H1 (cell line): ENCODE measurements around the gene LIFR. TPM values are rescaled to one million over a fixed set of nuclear protein-coding genes. Genes with fewer than 3 reads are reported as not detected.

Experiments used
- CTCF ChIA-PET: fragments of 300-600 bp; sonication (Branson Sonifier 250); formaldehyde crosslinking; loops from one replicate; lab custom pipeline; 2021; ENCODE audit not compliant: partially characterized antibody; lab: Charles Lee
- POLR2A ChIA-PET: fragments of 300-600 bp; sonication (Branson Sonifier 250); formaldehyde crosslinking; loops from one replicate; lab custom pipeline; 2021; ENCODE audit warnings: inconsistent platforms; ENCODE audit not compliant: partially characterized antibody; lab: Charles Lee
- DNase-seq, 2 experiments: peaks; one replicate each; pipeline versions ENCODE4 v3.0.0 to v3.0.0-alpha.2; 2010 to 2022; ENCODE audit warnings: low spot score in 2 of 2, low read depth in 1 of 2, mixed read lengths in 1 of 2
- FAIRE-seq: peaks from 2 replicates; lab custom pipeline; 2011; peaks lifted over from hg19 to GRCh38; lab: Jason Lieb, UNC
- H2AFZ ChIP-seq: 2 replicates; pipeline ENCODE4 v1.8.1; 2012; ENCODE audit warnings: low read length, inconsistent platforms
- H2AK5ac ChIP-seq: 2 replicates; pipeline ENCODE4 v1.6.1; 2013; ENCODE audit warnings: low read depth, low read length
- H2BK120ac ChIP-seq: replicated peaks from 2 replicates; pipeline ENCODE3; 2013; ENCODE audit warnings: low read depth, low read length, inconsistent platforms
- H2BK12ac ChIP-seq: 2 replicates; pipeline ENCODE4 v1.6.1; 2013; ENCODE audit warnings: low read depth, low read length
- H2BK15ac ChIP-seq: 2 replicates; pipeline ENCODE4 v1.6.1; 2013; ENCODE audit warnings: low read length
- H2BK20ac ChIP-seq: 2 replicates; pipeline ENCODE4 v1.6.1; 2013; ENCODE audit warnings: low read length
- H2BK5ac ChIP-seq: 2 replicates; pipeline ENCODE4 v1.6.1; 2013; ENCODE audit warnings: low read depth, low read length
- H3K14ac ChIP-seq: 2 replicates; pipeline ENCODE4 v1.6.1; 2013; ENCODE audit warnings: inconsistent platforms; ENCODE audit not compliant: insufficient read length
- H3K18ac ChIP-seq: 2 replicates; pipeline ENCODE4 v1.6.1; 2013; ENCODE audit warnings: low read length; ENCODE audit errors: extremely low read depth
- H3K23ac ChIP-seq: 2 replicates; pipeline ENCODE4 v1.6.1; 2013; ENCODE audit warnings: inconsistent platforms; ENCODE audit not compliant: insufficient read length
- H3K23me2 ChIP-seq: 2 replicates; pipeline ENCODE4 v1.6.1; 2013; ENCODE audit warnings: low read depth, low read length
- H3K27ac ChIP-seq: 2 replicates; pipeline ENCODE4 v1.6.1; 2011; ENCODE audit warnings: low read depth, low read length, inconsistent platforms
- H3K27me3 ChIP-seq, 4 experiments: replicated peaks in 1 of 4; 1 replicate in 1 of 4; 2 replicates in 3 of 4; pipeline versions ENCODE4 v1.6.1 to v1.8.1; 2011 to 2013; ENCODE audit warnings: low read length in 3 of 4, mild to moderate bottlenecking in 3 of 4, inconsistent platforms in 2 of 4, mixed read lengths in 2 of 4, moderate library complexity in 1 of 4; ENCODE audit not compliant: control insufficient read depth in 3 of 4, insufficient read depth in 3 of 4; ENCODE audit errors: extremely low read depth in 1 of 4
- H3K36me3 ChIP-seq, 4 experiments: 2 replicates each; pipeline versions ENCODE4 v1.6.1 to v1.8.1; 2011 to 2013; ENCODE audit warnings: mild to moderate bottlenecking in 4 of 4, low read length in 3 of 4, moderate library complexity in 2 of 4, control low read depth in 1 of 4, inconsistent platforms in 1 of 4; ENCODE audit not compliant: insufficient read depth in 4 of 4, control insufficient read depth in 2 of 4
- H3K4ac ChIP-seq: replicated peaks from 2 replicates; pipeline ENCODE3; 2013; ENCODE audit warnings: low read length, low read depth, mixed read lengths, inconsistent platforms; ENCODE audit not compliant: insufficient read length
- H3K4me1 ChIP-seq, 4 experiments: replicated peaks in 1 of 4; 1 replicate in 1 of 4; 2 replicates in 3 of 4; pipeline versions ENCODE4 v1.6.1 to v1.8.1; 2011 to 2013; ENCODE audit warnings: low read length in 3 of 4, inconsistent platforms in 2 of 4, mixed read lengths in 1 of 4; ENCODE audit not compliant: insufficient read depth in 4 of 4, control insufficient read depth in 3 of 4
- H3K4me2 ChIP-seq, 2 experiments: 2 replicates each; pipeline versions ENCODE4 v1.6.1 to v1.8.1; 2011 to 2013; ENCODE audit warnings: low read depth in 2 of 2, low read length in 2 of 2, control low read depth in 1 of 2, inconsistent platforms in 1 of 2, mild to moderate bottlenecking in 1 of 2; ENCODE audit not compliant: insufficient read depth in 1 of 2
- H3K4me3 ChIP-seq, 4 experiments: fragments of 200-600, 300-600 bp in 1 of 4; sonication (generic), shearing (Covaris generic), sonication (Bioruptor Twin) in 1 of 4; 2 replicates each; pipeline versions ENCODE4 v1.5.1 to v1.8.1; 2011 to 2016; ENCODE audit warnings: low read length in 4 of 4, low read depth in 3 of 4, control low read depth in 2 of 4, inconsistent platforms in 2 of 4, mild to moderate bottlenecking in 2 of 4, mixed read lengths in 1 of 4, moderate library complexity in 1 of 4; ENCODE audit not compliant: insufficient read depth in 2 of 4; ENCODE audit errors: extremely low read depth in 1 of 4
- H3K56ac ChIP-seq: replicated peaks from 2 replicates; pipeline ENCODE3; 2013; ENCODE audit warnings: low read depth, mild to moderate bottlenecking, mixed read lengths, low read length, inconsistent platforms; ENCODE audit not compliant: insufficient read length
- H3K79me1 ChIP-seq: 2 replicates; pipeline ENCODE4 v1.6.1; 2013; ENCODE audit warnings: low read depth, low read length, control low read depth
- H3K79me2 ChIP-seq, 2 experiments: 2 replicates each; pipeline versions ENCODE4 v1.6.1 to v1.8.1; 2012 to 2013; ENCODE audit warnings: low read length in 2 of 2, mild to moderate bottlenecking in 2 of 2, inconsistent platforms in 1 of 2; ENCODE audit not compliant: insufficient read depth in 2 of 2, control insufficient read depth in 1 of 2
- H3K9ac ChIP-seq, 4 experiments: replicated peaks in 1 of 4; 1 replicate in 1 of 4; 2 replicates in 3 of 4; pipeline versions ENCODE4 v1.6.1 to v1.8.1; 2011 to 2013; ENCODE audit warnings: low read depth in 3 of 4, low read length in 3 of 4, control low read depth in 2 of 4, mild to moderate bottlenecking in 2 of 4, moderate library complexity in 2 of 4, inconsistent platforms in 1 of 4; ENCODE audit errors: extremely low read depth in 1 of 4
- H3K9me3 ChIP-seq, 2 experiments: 2 replicates each; pipeline versions ENCODE4 v1.6.1 to v1.8.1; 2012 to 2013; ENCODE audit warnings: mild to moderate bottlenecking in 2 of 2, moderate library complexity in 2 of 2, control low read depth in 1 of 2, inconsistent platforms in 1 of 2, low read depth in 1 of 2, low read length in 1 of 2, mixed read lengths in 1 of 2; ENCODE audit not compliant: insufficient read depth in 2 of 2
- H4K20me1 ChIP-seq, 2 experiments: replicated peaks in 1 of 2; 2 replicates each; pipeline versions ENCODE3 to v1.8.1; 2011 to 2013; ENCODE audit warnings: inconsistent platforms in 2 of 2, low read length in 2 of 2, mild to moderate bottlenecking in 1 of 2; ENCODE audit not compliant: insufficient read depth in 2 of 2, control insufficient read depth in 1 of 2
- H4K5ac ChIP-seq: 2 replicates; pipeline ENCODE4 v1.6.1; 2013; ENCODE audit warnings: low read length, low read depth, mixed read lengths, inconsistent platforms; ENCODE audit not compliant: insufficient read length
- H4K8ac ChIP-seq: 2 replicates; pipeline ENCODE4 v1.8.0; 2013; ENCODE audit warnings: mild to moderate bottlenecking, moderate library complexity, low read length, inconsistent platforms; ENCODE audit not compliant: insufficient read depth; ENCODE audit errors: extremely low read depth
- H4K91ac ChIP-seq: replicated peaks from 2 replicates; pipeline ENCODE3; 2013; ENCODE audit warnings: low read length, mixed read lengths, inconsistent platforms; ENCODE audit not compliant: insufficient read length
- CTBP2 ChIP-seq: IDR thresholded peaks from 2 replicates; pipeline ENCODE4 v1.7.0; 2011; ENCODE audit warnings: borderline replicate concordance, mild to moderate bottlenecking, moderate library complexity, mixed read lengths, low read length; ENCODE audit not compliant: insufficient read depth, insufficient read length
- RXRA ChIP-seq: IDR thresholded peaks from 2 replicates; pipeline ENCODE4 v1.6.1; 2011; ENCODE audit warnings: low read depth, mild to moderate bottlenecking, low read length, moderate library complexity; ENCODE audit not compliant: insufficient read depth
- WGBS, 2 experiments: shearing (Covaris generic) in 1 of 2; methylation state at CpG; one replicate each; pipeline versions ENCODE4 v1.1.6 to v1.1.7; 2013 to 2015; ENCODE audit warnings: low lambda C conversion rate in 2 of 2, mixed read lengths in 2 of 2, inconsistent platforms in 1 of 2, low coverage in 1 of 2, missing lambda C conversion rate in 1 of 2; ENCODE audit not compliant: insufficient replicate concordance in 2 of 2, insufficient coverage in 1 of 2, insufficient read length in 1 of 2; ENCODE audit errors: extremely low coverage in 1 of 2, missing lambda C conversion rate in 1 of 2; 5-methylcytosine and 5-hydroxymethylcytosine counted together
- polyA plus RNA-seq, 7 experiments: library from polyadenylated mRNA; depleted of rRNA in 3 of 7; stranded (reverse) in 5 of 7; unstranded in 2 of 7; fragments of >200 nt in 5 of 7; fragments of 200-250 nt in 2 of 7; gene quantifications; 1 replicate in 5 of 7; 2 replicates in 1 of 7; 4 replicates in 1 of 7; pipeline versions ENCODE4 v1.2.1 to v1.2.3, GENCODE V29; 2011 to 2013; ENCODE audit warnings: missing spikeins in 2 of 7, mixed read lengths in 2 of 7
- total RNA-seq: library from RNA; stranded (reverse); fragmentation: NEBNext Ultra II Directional; extraction: Animal tissue kit (Norgen Biotek cat#: 25700); gene quantifications from 2 replicates; pipeline ENCODE4 v1.2.1, GENCODE V29; 2021

The LIFR gene
- total and polyA plus RNA-seq, 2 of the 8 experiments (the other 6 are each of a cell fraction or from before 2014, with no cell fraction given), result 2.0 to 18.9 TPM

GRCh38 chr5:38573521-38573920, 17.1 kb upstream of the LIFR start:
- no peak for DNase-seq
- H3K4me2 ChIP-seq, result no peak overlapping the region
- no peaks in the 10 kb centered on the region for H3K4me1 ChIP-seq
- no peaks in the 10 kb centered on the region for H3K27me3 ChIP-seq
- no peak overlapping the region for H2BK12ac ChIP-seq
- H3K9ac ChIP-seq, result no peak overlapping the region
- H3K79me2 ChIP-seq, result no peaks in the 10 kb centered on the region
- POLR2A ChIA-PET, result no interaction called here
- no peak overlapping the region for H3K27ac ChIP-seq
- no peak overlapping the region for H4K91ac ChIP-seq
- H4K5ac ChIP-seq, result no peak overlapping the region
- WGBS, 2 experiments, result 86% methylated on average over 3 of the region's 3 CpGs; no CpG with 5 or more reads in 1 of the 2 experiments
- H4K8ac ChIP-seq, result no peak overlapping the region
- H2BK15ac ChIP-seq, result no peak overlapping the region
- no peak overlapping the region for H2AK5ac ChIP-seq
- no peak overlapping the region for H3K56ac ChIP-seq
- CTCF ChIA-PET, result no interaction called here
- H3K18ac ChIP-seq, result no peak overlapping the region
- H3K23me2 ChIP-seq, result no peaks in the 10 kb centered on the region
- H3K9me3 ChIP-seq, result no peaks in the 10 kb centered on the region
- H2BK20ac ChIP-seq, result no peak overlapping the region
- FAIRE-seq, result no peak
- H3K79me1 ChIP-seq, result no peaks in the 10 kb centered on the region
- no peak overlapping the region for H3K4me3 ChIP-seq
- H3K36me3 ChIP-seq, result no peaks in the 10 kb centered on the region
- no peak overlapping the region for H3K4ac ChIP-seq
- H2AFZ ChIP-seq, result no peak overlapping the region
- H2BK5ac ChIP-seq, result no peak overlapping the region
- no peak overlapping the region for H2BK120ac ChIP-seq
- no peak overlapping the region for H3K23ac ChIP-seq
- no peak overlapping the region for H3K14ac ChIP-seq
- no peaks in the 10 kb centered on the region for H4K20me1 ChIP-seq
- TF ChIP-seq CTBP2, result no peak
- TF ChIP-seq RXRA, result no peak
